HG02884 (cell line): ENCODE results near the gene GRAP.

Experiments used
- ATAC-seq: cut with Tn5 transposase; IDR thresholded peaks from one replicate; pipeline ENCODE4 v1.9.1; 2021; ENCODE audit warnings: mild to moderate bottlenecking, moderate library complexity; ENCODE audit not compliant: unreplicated experiment

GRAP gene

GRCh38 chr17:19019041-19019941 is 27.5 kb downstream of the GRAP start:
- ATAC-seq: no peak

DNA sequence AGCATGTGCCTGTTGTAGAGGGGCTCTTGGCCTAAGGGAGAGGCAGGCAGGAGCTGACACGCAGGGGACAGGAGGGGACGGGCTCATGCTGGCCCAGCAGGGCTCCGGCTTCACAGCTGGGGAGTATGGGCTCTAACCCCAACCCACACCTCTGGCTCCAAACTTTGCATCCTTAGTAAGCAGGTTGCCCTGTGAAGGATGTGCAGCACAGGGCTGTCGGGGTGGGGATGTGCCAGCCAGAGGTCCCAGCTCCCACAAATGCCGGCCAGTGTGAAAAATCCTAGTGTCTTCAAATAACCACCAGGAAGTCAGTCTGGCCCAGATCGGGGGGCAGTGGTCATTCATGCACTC is 28.2 kb downstream of the GRAP start:
- ATAC-seq: no peak

DNA sequence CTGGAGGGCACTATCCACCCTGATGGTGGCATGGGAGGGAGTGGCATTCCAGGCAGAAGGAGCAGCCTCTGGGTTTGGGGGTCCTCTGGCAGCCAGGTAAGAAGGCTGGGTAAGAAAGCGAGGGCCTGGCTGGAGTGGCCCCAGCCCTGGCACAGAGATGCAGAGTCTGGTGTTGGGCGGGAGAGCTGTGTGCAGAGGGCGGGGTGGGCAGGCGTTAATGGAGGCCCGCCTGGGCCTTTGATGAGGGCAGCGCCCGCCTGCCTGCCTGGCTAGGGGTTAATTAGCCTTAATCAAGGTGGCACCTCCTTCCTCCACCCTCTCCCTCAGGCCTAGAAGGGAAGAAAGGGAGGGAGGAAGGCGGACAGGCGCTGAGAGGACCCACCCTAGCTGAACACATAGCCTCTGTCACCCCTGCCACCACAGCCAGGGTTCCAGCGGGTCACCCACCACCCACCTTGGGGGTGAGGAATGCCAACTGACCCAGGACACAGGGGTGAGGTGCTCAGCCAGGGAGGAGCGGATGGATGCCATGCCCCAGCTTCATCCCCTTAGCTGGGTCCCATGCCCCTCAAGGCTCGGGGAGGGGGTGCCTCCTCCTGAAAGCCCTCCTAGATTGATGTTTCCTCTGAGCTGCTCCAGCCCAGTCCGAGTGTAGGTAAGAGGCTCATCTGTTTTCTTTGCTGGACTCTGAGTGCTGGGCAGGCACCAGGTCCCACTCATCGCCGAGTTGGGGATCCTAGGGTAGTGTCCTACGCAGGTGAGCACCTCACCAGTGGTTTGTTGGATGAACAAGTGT is 28.8 kb downstream of the GRAP start:
- ATAC-seq: no peak

GRCh38 chr17:19017401-19017800 is 29.4 kb downstream of the GRAP start:
- ATAC-seq: no peak

DNA sequence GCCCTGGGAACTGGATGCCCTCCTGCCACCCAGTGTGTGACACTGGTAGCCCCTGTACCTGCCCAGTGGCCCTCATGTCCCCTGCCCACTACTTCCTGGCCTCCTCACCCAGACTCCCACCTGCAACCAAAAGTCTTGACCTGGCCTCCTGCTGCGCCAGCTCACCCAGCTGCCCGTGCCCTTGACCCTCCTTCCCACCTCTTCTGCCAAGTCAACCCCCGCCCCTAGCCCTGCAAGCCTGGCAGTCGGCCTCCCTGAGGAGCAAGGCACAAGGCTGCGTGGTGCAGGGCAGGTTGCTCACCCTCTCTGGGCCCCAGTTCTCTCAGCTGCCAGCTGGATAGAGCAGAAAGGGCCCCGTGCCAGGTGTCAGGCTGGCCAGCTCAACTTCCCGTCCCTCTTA is 29.9 kb downstream of the GRAP start:
- ATAC-seq: no peak

GRCh38 chr17:19016297-19016696 is 30.5 kb downstream of the GRAP start:
- ATAC-seq: no peak

DNA sequence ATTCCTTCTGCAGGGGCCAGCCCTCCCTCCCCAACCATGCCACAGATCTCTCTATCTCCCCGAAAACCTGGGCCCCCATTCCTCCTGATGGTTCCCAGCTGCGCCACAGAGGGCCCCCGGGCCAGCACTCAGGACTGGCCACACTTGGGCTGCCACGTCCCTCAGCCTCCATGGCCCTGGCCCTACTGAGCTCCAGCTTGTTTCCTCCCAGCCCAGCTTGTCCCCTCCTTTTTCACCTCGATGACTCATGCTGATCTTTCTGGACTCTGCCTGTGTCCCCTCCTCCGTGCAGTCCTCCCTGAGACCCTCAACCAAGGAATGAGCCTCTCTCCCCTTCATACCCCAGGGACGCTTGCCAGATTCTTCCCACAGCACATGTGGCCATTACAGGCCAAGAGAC is 31.3 kb downstream of the GRAP start:
- ATAC-seq: no peak

DNA sequence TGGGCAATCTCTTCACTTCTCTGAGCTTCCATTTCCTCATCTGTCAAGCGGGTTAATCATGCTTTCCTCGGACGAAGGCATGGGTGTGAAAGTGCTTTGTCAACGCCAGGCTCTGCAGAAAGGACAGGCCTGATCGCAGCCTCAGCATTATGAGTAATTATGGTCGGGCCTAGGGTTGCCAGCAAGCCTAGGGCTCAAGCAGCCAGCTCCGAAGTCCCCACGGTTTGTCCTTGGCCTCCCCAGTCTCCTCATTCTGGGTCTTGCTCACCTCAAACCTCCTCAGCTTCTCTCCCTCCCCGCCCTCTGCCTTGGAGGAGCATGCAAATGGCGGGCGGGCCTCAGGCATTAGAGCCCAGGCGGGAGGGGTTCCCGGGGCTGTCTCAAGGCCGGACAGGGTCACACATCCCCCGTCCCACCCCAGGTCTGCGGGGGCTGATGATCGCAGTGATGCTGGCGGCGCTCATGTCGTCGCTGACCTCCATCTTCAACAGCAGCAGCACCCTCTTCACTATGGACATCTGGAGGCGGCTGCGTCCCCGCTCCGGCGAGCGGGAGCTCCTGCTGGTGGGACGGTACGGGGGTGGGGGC is 32.0 kb downstream of the GRAP start:
- no peak for ATAC-seq

DNA sequence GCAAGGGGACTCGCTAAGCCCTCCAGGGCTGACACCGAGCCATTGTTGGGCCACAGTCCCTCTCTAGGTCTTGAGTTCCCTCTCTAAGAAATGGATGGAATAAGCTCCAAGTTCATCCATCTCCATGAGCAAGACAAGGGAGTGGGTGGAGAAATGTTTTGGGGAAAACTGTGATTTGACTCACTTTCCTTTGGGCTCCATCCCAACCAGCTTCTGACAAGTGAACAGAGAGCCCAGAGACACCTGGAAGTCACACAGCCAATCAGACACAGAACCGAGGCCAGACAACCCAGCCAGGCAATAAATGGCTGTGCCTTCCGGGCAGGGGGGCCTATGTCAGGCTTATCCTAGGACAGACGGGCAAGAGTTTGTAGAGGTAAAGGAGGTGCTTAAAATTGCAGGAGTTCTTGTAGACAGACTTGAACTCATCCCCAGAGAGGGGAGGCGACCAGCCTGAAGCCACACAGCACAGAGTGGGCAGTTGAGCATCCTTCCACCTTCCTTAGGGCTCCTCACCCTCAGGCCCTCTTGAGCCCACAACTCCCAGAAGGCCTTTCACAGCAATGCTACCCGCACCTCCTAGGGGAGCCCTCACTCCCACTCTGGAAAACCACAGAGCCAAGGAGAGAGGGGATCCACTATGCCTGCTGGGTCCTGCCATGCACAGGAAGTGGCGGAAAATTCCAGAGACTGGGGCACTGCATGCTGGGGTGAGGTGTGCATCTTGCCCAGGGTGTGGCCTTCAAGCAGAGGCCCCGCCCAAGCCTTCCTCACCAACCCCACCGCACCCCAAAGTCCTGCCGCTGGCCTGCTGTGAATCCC is 32.7 kb downstream of the GRAP start:
- no peak for ATAC-seq

DNA sequence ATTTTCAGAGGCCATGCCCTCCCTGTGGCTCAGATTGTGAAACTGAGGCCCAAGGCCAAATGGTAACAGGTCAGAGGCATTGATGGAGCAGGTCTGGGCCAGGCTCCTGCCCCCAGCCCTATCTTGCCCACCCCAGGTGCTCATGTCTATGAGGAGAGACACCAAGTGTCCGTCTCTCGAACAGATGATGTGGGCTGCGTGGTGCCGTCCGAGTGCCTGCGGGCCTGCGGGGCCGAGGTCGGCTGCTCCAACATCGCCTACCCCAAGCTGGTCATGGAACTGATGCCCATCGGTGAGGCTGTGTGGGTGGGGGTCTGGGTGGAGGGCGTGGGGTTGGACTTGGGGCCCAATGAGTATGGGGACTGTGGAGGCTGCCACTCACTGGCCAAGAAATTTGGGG is 33.5 kb downstream of the GRAP start:
- no peak for ATAC-seq

DNA sequence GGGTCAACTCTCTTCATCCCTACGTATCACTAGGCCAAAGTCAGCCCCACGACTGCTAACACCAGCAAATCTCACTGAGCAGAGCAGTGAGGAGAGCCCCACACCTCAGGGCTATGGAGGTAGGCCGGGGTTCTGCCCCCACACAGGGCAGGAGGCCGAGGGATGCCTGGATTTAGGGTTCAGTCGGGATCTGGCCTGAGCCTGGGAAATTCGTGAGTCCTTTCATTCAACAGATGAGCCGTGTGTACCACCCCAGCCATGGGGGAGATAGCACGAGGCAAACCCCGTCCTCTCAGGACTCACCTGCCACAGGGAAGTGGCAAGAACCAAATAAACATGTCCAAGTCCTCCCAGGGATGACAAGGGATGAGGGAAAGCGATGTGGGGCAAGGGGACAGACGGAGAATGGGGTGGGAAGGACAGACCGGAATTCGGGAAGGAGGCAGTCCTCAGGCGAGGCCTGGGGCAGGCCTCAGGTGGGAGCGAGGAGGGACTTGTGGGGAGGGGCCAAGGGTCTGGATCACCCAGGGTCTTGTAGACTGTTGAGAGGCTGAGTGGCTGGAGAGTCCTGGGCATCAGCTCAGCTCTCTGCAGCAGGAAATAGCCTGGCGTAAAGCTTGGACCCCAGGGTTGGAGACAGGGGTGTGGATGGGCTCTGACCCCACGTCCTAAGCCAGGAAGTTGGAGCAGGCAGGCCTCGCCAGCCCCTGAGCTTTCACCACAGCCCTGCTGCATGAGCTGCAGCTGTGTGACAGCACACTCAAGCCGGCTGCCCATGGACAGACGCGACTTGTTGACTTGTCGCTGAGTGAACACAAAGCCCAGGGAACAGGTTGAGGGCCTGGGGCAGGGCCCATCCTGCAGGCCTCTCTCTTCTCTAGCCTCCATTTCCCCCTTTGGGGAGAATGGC is 34.3 kb downstream of the GRAP start:
- ATAC-seq: no peak

DNA sequence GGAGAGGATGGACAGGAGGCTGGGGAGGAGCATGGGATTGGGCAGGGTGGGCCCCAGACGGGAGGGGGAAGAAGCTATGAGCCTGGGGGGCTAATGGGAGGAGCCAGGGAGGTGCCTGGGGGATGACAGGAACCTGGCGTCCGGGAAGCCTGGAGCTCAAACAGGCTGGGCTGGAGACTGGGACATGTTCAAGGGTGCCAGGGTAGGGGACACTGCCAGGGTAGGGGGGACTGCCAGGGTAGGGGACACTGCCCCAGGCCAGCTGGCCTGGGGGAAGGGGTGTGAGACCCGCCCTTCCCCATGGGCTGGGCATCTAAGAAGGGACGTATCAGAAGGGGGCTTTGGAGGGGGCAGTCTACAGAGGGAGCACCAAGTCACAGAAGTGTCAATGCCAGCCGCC is 35.2 kb downstream of the GRAP start:
- ATAC-seq: no peak

DNA sequence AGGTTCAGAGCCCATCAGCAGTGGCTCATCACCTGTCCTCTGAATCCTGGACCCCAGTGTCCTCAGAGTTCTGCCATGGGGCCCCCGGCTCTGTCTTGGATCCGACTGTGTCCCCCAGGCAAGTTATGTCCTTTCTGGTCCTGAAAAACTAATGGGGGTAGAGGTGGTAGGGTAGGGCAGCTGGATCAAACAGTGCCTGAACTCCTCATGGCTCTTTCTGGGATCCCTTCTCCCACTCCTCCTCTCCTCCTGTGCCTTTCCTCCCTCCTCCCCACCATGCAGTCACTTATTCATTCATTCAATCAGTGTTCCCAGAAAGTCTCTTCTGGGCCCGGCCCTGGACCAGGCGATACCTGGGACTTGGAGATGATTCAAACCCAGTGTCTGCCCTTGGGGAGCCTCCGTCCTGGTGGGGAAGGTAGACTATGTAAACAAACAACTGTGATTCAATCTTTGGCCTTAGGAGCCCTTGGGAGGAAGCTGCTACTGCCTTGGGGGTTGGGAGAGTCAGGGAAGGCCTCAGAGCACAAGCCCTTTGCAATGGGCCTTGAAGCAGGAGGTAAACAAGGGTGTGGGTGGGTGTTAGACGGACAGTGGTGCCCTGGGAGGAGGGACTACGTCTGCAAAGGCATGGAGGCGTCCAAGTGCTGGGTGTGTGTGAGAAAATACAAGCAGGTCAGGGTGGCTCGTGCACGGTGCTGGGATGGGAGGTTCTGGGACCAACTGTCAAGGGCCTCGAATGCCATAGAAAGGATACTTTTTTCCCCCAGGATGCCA is 35.8 kb downstream of the GRAP start:
- no peak for ATAC-seq

GRCh38 chr17:19009970-19010369 is 36.8 kb downstream of the GRAP start:
- no peak for ATAC-seq

DNA sequence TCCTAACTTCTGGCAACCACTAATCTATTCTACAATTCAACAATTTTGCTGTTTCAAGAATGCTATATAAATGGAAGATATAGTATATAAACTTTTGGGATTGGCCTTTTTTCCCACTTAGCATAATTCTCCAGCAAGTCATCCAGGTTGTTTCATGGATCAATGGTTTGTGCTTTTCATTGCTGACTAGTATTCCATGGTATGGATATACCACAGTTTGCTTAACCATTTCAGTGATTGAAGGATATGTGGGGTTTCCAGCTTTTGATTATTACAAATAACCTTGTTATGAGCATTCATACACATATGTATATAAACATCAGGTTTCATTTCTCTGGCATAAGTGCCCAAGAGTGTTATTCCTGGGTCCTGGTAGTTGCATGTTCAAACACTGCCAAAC is 40.1 kb downstream of the GRAP start:
- no peak for ATAC-seq

DNA sequence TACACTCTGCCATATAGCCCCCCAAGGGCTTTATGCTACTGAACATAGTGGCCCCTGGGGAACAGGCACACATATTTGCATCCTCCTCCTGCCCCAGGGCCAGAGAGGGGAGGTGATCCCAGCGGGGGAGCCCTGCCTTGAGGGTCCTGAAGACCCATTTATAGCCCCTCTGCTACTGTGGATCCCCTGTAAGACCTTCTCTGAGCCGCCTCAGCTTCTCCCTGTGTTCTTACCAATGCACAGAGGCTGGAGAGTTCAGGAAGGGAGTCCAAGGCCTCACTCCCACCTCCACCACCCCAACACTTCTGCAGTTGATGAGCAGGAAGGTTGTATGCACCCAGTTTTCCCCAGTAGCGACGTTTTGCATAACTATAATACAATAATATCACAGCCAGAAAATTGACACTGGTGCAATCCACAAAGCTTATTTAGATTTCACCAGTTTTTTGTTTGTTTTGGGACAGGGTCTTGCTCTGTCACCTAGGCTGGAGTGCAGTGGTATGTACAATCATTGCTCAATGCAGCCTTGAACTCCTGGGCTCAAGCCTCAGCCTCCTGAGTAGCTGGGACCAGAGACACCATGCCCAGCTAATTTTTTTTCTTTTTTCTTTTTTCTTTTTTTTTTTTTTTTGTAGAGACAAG is 40.8 kb downstream of the GRAP start:
- no peak for ATAC-seq

- no peak for ATAC-seq
Observed at GRCh38 chr17:19005137-19005773, 41.5 kb downstream of the GRAP start.

DNA sequence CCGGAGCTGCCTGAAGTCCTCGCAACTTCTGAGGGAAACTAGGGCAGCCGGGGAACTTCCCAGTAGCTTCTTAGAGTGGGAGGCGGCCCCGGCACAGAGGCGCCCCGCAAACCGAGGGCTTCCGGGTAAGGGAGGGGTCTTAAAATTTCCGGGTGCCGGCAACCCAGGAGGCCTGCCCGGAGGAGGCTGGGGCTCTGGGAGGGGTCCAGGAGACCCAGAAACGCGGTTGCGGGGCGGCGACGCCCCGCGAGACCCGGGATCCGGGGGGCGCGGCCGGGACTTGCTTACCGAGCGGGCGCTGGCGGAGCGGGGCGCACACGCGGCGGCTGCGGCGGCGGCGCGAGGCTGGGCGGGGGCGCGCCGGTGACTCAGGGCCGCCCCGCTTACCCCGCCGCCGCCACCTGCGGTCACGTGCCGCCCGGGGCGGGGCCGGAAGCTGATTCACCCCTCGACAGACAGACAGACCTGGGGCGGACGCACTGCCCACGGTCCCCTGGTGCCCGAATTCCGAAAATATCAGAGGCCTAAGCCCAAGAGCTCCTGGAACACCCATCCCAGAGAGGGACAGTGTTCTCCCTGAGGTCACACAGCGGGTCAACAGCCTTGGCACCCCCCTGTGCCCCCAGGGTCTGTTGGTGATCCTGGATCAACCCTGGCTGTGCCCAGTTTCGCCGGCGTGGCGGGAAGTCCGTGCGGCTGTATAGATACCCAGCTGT is 42.2 kb downstream of the GRAP start, which contains the start of gene FAM83G:
Gene FAM83G (minus strand): TSS at position 344 of the 716 bp plus-strand sequence. CDS start 723 bp downstream, outside the sequence.
- ATAC-seq: peak; percentile 66
